CD4-positive, alpha-beta T cell treated with Interleukin-4 for 1 hour (primary cell): ENCODE measurements around the gene MDFIC.

Source experiments
- DNase-seq, 2 donors: peaks; one replicate each; pipeline ENCODE4 v3.0.0-alpha.2; 2020 to 2022

The MDFIC gene

DNA sequence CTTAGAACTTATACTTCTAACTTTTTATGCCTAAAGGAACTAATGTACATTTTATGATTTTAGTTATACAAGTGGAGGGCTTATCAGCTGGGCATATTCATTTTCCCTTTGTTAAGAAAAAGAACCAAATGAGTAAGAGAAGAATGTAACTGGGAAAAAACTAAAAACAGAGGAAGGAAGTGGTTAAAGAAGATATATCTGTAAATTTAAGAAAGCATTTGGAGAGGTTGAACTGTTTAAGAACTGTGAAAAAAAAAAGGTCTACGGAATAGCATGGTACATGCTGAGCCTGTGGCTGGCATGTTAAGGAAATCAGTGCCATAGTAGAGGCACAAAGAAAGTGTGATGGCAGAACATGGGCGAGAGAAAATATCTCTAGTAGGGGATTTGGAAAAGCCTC lies 6.2 kb downstream of the MDFIC start:
- DNase-seq: no peak

DNA sequence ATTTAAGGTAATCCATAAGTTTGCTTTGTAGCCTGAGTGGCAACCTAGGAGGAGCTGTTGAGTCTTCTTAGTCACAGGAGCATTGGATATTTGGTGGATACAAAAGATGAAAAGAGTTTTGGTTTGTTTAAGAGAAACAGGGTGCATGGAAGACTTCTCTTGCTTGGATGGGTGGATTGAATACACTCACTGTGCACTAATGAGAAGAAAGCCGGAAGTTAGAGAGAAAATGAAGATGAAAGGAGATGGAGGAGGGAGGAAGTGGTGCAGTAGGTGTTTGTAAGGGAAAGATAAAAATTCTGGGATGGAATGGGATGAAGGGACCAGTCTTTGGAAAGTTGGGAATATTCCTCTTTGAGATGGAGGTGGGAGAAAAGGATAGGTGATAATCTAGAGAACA lies 7.7 kb downstream of the MDFIC start:
- no peak for DNase-seq

DNA sequence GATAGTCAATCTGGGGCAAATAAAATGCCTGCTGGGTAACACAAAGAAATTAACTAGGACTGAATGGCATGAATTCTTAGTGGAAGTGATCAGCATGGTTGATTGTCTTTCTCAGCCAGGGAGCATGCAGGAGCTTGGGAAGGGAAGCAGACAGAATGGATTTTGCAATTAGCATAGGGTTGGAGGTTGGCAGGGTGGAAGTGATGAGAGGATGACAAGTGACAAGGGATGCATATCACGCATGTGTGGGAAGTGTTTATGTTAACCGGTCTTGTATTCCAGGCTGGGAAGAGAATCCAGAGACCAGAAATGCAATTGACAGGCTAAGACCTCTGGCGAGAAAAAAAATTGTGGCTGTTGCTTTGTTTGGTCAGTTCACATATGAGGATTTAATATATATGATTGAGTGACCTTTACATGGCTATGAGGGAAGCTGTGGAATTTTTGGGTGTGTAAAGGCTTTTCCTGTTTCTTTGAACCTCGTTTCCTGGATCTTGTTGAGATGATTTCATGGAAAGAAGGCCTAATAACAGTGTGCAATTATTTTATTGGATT lies 8.3 kb downstream of the MDFIC start:
- DNase-seq: no peak

DNA sequence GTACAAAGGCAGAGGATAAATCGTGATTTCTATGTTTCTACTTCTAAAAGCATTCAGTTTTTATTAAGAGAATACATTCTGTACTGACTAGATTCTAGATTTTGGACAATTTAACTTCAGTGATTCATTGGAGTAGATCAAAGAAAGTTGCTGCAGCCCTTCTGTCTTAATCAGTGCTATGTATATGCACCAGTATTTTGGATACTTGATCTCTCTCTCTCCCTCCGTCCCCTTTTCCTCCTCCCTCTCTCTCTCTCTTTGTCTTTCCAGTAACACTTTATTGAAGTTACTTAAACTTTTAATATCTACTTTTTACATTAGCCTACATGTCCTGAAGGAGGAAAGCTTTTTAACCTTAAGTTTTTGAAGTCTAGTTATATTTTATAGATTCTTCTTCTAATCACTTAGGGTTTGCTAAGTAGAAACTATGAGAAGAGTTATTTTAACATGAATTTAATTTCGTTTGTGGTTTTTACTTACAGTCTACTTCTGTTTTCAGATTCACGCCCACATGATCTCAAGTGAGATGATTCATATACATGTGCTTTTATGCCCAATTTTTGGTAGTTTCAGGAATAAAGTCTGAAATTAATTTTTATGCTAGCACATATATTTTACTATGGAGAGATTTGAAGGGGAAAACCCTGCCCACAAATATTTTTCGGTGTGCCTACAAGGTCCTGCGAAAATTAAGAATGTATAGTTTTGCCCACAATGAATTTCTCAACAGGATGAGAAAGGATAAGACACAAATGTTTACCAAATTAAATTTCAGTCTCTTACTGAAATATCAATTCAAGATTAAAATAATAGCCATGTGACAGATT lies 9.1 kb downstream of the MDFIC start:
- peak in 1 of 2 donors; percentile 41 for DNase-seq

DNA sequence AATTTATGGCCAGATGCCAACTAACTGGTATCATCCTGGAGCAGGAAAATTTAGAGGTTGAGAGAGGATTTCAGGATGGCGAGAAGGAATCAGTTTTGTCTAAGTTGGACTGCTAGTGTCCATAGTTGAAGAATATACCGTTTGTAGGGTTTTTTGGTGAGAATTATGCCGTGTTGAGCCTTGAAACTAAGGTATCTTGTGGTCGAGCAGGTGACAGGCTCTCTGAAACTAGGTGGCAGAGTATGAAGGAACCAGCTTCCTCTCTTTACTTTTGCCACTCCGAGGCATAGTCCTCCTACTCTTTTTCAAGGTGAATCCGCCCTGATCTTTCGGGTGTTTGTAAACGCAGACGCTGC lies 9.7 kb downstream of the MDFIC start:
- DNase-seq: peak; percentile 24 to 54

DNA sequence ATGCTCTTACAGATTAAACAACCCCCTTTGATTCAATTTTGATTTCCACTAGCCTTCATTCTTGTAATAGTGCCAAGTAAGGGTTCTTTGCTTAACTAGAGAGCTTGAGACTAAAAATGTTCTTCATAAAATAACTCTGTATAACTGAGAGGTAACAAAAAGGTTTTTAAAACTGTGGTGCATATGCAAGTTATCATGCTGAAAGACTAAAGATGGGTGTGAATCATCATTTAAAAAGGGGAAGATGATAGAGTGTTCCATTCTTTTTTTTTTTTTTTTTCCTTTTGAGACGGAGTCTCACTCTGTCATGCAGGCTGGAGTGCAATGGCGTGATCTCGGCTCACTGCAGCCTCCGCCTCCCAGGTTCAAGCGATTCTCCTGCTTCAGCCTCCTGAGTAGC lies 11.1 kb downstream of the MDFIC start:
- no peak for DNase-seq

DNA sequence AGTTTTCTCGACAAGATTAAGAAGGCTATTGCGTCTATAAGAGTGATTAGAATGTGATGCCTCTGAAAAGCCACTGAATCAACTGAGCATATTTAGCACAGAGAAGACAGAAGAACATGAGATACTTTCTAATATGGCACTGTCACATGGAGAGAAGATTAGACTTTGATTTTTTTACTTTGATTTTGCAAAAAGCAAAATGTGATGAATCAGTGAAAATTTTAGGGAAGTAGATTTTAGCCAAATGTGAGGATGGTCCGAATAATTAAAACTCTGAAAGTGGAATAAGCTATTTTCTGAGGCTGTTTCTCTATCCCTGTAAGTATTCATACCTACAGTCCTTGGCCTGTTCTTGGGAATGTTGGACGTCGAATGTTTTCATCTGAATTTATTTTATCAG lies 11.8 kb downstream of the MDFIC start:
- DNase-seq: no peak

DNA sequence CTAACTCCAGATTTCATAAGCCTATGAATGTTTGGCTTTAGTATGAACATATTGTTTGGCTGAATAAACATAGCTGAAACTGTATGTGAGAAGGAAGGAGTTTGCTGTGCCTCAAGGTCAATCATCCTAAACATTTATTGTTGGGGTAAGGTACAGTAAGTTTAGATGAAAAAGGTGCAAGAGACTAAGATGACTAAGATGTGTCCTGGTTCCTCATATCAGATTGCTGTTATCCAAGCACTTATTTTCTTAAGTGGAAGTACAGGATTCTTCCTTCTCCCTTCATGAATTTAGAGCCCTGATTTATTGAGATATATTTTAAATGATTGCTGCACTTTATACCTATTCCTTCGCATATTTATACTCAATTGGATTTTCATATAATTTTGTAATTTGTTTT lies 12.2 kb downstream of the MDFIC start:
- DNase-seq: no peak

DNA sequence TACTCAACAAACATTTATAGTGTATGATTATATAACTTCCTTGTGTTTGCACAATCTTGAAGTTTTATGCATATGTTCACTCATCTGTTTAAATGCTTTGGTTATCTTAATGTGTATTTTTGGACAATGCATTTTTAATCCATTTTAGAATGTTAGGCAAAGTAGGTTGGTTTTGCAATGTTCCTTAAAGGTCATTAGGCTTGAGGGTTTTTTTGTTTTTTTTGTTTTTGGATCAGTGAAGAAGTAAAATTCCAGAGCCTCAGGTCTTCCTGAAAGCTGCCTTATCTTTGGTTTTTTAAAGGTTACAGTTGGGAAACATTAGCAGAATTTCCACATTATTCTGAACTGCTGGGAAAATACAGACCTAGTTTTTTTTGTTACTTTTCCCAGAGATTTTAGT lies 12.8 kb downstream of the MDFIC start:
- no peak for DNase-seq

DNA sequence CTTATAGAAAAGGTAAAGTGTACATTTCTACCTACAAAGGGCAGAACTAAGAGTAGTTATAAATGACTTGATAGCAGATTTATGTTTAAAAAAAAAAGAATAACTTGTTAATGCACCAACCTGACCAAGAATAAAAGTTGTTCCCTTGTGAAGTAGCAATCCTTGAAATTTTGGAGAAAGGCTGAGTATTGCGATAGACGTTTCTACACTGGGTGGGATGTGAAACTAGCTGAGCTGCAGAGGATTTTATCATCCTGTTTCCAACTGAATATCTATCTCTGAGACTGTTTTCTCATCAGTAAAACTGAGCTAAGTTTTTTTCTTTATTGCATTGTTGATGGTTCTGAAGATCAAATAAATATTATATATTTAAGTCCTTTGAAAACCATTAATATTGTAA lies 14.6 kb downstream of the MDFIC start:
- no peak for DNase-seq

DNA sequence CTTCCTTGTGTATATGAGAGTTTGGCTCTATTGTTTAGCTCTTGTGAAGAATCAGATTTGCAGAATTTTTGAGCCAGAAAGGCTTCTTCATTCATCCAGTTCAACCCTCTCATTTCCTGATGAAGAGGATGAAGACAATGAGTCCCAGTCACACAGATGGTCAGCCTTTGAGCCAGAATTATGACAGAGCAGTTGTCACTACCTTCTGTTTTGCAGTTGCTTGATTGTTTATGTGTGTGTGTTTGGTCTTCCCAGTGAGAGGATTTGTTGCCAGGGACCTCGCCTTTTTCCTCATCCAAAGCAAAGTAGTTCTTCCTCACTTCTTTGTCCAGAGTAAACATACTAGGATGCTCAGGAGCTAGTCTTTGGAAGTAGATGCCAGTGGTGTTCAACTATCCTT lies 15.6 kb downstream of the MDFIC start:
- DNase-seq: no peak

DNA sequence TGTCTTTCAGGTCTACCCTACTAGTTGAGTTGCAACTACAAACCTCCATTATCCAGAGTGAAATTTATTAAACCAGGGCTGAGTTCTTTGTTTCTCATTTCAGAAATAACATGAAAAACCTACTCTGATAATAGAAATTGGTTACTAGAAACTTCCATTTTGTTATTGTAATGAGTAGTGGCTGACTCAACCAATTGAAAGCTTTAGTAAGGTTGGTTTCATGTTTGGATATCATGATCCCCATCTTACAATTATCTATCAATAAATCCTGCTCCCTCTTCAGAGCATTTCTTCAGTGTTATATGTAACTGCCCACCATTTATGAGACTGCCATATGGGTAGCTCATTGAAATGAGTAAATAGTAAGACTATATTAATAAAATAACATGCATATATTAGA lies 16.9 kb downstream of the MDFIC start:
- DNase-seq: no peak

DNA sequence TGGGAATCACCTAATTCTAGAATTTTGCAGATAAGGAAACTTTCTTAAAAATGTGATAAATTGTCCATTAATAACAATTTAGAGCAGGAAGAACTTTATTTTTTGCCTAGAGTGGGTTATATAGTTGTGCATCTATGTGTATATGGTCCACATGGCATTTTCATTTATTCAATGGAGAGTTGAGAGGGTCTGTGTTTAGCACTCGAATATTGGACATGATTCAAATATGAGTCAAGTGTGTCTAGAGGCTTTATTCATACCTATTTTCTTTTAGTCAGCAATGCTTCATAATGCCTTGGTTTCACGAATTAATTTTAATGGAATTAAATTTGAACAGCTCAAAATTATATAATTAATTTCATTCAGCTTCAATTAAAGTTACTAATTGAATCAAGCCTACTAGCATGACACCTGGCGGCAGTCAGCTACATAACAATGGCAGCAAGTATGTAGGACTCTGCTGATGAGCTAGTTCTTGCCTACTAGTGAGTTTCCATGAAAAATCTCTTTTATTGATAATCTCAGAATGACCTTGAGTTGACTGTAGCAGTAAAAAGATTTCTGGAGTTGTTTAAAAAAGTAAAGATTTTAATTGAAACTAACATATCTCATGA lies 17.7 kb downstream of the MDFIC start:
- peak in 1 of 2 donors; percentile 47 for DNase-seq

DNA sequence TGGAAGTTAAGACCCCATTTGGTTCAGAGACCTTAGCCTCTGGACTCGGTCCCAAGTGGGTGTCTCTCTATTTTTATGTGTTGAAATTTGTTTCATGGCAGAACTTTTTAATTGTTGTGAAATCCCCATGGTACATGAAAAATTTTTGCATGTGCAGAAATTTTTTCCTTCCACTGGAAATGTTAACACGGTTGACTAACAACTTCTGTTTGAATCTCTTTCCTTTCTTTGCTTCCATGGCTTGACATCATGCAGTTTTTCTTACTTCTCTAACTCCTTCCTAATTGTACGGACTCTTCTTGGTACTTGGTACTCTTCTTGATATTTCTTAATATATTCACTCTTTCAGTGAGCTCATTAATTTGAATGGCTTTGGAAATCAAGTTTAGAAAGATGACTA lies 18.3 kb downstream of the MDFIC start:
- DNase-seq: no peak

DNA sequence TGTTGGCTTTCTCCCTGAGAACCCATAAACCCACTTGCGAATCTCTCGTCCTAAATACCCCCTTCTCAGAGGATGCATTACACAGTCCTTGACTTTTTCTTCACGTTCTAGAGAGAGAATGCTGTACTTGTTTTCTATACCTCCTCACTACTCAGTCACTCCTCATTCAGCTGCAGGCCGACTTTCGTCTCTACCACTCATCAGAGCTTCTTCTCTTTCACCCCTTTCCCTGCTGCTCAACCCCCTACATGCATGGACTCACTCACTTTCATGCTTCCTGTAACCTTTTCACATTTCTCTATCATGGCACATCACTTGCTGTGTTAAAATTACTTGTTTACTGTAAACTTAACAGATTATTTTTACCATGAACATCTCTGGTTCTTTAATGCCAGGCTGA lies 19.8 kb downstream of the MDFIC start:
- DNase-seq: no peak

DNA sequence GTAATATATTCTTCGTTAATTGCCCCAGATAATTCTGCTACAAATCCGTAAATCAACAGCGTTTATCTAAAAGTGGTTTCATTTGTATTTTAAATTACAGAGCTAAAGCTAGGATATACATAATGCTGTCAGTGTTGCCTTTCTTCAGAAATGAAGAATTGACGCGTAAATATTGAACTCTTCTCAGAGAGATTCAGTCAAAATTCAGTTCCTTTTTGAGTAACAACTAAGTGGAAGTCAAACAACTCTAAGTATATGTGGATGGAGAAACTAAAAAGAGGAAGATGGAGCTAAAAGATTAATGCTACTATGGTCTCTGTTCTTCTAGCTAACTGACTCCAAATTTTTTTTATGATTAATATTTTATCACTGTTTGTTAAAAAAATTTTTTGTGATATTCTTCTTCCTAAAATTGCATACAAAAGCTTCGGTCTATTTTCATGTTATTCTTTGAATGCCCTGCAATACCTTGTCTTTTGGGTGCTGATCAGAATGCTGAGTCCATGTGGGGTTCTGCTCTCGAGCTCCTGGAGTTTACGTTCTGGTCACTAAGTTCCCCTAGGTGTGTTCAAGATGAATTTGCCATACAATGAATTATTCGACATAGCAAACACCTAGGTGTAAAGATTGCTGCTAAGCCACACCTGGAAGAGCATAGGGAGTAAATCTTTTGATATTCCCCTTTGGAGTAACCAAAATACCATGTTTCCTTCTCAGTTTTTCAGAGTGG lies 20.7 kb downstream of the MDFIC start:
- no peak for DNase-seq

DNA sequence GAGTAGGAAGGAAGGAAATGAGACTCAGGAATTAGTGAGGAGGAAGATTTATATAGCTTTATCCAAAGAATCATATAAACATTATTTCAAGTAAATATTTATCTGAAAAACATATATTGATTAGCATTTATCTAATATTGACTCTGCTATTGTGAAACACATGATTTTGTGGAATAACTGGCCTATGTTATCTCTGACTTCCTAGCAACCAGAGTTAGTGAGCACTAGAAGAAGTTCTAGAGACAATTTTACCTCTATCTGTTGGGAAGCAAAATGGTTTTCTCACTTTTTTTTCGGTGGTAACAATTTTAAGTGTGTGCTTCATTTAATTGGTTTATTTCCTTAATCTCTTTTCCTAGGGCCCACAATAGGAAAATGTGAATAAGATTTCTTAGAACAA lies 21.6 kb downstream of the MDFIC start:
- DNase-seq: no peak

DNA sequence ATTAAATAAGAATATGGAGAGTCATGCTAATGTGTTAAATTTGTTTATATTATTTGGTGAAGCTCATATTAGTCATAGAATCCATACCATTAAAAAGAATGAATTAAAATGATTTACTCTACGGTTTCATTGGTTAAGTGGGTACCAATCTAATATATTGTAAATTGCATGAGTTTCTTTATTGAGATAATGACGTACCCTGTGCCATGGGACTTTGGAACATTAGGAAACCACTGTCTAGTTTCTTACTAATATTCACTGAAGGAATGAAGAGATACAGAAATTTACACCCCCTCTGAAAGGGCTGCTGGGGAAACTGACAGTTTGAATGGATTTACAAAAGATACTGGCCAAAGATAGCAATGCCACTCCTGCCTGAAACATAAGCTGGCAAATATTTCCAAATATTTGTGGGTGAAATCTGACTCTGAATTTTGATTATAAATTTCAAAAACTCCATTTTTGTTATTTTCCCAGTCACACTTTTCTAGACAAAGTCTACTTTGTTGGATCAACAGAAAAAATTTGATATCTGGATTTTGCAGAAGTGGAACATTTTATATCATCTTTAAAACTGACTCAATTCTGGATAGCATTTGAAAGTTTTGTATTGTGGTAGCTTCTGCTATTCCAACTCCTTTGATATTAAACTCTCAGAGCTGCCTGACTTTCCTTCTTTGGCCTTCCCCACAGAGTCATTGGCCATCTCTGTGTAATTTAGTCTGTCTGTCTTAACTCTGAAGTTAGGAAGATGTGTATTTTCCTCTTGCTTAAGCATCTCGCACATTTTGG lies 22.3 kb downstream of the MDFIC start:
- no peak for DNase-seq

DNA sequence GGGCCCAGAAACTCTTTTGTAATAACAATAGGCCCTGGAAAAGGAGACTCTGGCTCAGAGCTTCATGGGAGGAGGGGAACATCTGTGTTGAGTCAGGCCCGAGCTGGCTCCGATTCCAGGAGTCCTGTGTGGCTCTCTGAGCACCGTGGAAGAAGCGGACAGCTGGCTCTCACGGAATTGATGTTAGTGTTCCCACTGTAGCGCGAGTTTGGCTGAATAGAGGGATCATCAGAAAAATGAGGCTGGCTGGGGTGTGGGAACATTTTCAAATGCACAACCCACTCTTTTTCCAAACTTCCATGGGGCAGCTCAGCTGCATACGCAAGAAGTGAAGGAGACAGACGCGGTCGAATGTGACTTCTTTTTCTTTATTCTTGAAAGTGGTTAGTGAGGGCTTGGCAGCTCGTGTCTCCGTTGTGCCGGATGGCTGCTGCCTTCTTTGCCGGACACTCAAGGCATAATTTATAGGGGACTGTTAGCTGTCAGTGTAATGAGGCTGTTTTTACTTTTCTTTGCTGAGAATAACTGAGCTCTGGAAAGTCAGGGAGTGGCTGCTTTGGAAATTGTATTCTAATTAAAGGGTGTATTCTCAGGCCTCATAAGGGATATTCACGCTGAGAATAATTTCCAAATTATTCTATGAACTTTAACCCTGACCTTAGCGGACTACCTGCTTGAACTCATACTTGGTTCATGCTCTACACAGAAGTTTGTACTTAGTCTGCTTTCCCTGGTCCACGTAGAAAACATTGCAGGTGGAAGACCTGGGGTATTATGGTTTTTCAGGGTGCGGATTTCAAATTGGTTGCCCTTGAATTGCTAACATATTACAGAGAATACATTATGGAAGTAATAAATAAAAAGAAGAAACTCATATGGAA lies 23.1 kb downstream of the MDFIC start:
- no peak for DNase-seq

DNA sequence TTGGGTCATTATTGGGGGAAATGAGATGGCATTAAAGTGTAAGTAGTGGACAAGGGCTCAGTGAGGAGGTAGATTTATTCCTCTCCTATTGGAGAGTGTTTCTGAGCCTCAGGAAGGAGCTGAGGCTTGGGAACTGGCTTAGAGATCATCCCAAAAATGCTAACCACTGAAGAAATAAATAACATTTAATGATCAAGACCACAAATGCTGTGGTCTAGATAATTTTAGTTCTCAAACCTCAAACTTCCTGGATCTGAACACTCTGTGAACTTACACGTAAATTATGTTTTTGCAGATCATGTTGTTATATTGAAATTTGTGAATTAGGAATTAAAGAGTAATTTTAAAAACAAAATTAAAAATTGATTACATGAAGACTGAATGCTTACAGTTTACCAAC lies 27.3 kb downstream of the MDFIC start:
- no peak for DNase-seq

DNA sequence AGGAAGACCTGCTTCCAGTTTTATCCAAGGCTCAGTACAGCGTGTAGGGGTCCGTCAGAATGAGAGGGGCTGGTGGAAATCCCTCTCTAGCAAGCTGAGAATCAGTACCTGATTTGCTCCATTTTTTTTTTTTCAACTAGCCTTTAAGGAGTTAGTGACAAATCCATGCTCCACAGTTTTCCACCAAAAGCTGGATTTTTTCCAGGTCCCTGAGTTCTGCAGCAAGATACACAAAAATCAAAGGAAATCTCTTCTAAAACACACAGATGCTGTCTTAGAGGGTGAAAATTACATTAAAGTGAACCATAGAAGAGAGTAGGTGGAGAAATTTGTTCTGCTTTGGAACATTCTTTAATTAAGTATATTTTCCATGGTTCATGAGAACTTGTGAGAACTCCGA lies 30.4 kb downstream of the MDFIC start:
- DNase-seq: no peak

DNA sequence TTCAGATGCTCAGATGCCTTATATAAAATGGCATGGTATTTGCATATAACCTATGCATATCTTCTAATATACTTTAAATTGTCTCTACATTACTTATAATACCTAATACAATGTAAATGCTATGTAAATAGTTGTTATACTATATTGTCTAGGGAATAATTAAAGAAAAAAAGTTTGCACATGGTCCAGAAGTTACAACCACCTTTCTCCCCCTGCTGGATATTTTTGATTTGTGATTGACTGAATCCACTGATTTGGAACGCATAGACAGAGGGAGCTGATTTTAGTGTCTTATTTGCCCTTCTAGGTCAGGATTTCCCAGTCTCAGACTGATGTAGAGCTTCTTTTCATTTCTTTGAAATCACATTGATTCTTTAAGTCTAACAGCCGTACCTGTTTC lies 31.8 kb downstream of the MDFIC start:
- DNase-seq: no peak
